GM12874 (cell line): ENCODE measurements around the gene AHCYL2.

ENCODE experiments used
- CTCF ChIP-seq: IDR thresholded peaks from 2 replicates; pipeline ENCODE4 v1.5.1; 2011; ENCODE audit warnings: low read depth, mild to moderate bottlenecking, control low read depth, low read length, moderate library complexity; ENCODE audit not compliant: insufficient read depth

The AHCYL2 gene

DNA sequence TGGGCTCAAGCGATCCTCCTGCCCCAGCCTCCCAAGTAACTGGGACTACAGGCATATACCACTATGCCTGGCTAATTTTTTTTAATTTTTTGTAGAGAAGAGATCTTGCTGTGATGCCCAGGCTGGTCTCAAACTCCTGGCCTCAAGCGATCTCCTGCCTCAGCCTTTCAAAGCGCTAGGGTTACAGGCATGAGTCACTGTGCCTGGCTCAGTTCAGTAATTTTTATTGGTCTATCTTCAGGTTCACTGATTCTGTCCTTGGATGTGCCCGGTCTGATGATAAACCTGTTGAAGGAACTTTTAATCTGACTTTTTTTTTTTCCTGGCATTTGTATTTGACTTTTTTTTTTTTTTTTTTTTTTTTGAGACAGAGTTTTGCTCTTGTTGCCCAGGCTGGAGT, 169.3 kb downstream of the AHCYL2 start:
- TF ChIP-seq CTCF, result no peak

- no peak for TF ChIP-seq CTCF
These were observed 170.4 kb downstream of the AHCYL2 start for GRCh38 chr7:129394982-129395914.

GRCh38 chr7:129401228-129401966, 176.6 kb downstream of the AHCYL2 start:
- TF ChIP-seq CTCF, result no peak

DNA sequence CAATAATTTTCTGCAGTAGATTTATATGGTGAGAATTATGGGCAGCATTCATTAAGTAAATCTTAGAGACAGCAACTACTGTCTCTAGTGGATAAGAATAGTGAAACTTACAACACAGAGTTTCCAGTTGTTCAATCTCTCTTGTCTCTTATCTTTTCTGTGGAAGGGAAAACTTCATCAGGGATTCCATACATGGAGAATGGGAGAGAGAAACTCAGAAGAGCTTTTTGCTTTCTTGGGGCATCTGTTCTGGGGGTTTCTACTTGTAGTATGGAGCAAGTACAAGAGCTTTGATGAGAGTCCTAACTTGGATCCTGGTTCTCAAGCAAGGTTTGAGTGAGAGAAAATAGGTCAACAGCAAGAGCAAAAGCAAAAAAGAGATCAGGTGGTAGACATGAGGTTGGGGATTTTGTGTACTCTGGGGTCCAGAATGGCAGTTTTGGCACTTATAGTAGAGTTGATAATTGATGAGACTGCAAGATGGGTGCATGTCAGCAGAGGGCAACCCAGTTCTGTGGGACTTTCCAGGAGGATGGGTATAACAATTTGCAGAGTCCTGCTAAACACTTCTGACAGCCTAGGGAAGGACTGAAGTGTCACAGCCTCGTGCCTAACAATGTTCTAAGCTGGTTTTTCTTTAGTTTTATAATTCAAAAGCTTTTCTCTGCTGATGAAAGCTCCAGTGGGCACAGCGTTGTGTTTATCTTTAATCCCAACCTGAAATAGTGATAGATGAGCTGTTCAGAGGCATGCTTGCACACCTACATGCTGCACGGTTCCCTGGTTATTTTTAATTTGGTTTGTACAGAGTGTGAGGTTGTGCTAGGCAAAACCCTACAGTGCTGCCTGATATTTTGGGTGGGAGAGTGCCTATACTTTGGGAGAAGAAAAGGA, 177.4 kb downstream of the AHCYL2 start:
- peak; percentile 35 for TF ChIP-seq CTCF

DNA sequence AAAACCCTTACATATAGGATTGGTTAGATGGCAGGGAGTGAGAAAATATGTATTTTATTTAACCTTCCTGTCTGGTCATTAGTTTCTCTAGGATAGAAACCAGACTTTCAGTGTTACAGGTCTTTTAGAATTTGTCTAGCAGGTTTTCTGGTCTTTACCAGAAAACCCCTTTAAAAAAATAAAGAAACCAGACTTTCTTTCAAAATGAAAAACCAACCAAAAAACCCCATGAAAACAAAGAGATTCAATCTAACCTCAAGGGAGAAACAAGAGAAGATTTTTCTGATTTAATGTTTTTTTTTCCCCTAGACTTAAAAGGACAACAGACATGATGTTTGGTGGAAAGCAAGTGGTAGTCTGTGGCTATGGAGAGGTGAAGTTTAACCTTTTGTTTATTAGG, 180.7 kb downstream of the AHCYL2 start:
- TF ChIP-seq CTCF, result no peak

GRCh38 chr7:129412501-129412900, 187.7 kb downstream of the AHCYL2 start:
- no peak for TF ChIP-seq CTCF
